Astrocyte (in vitro differentiated cells and primary cell): ENCODE measurements around the gene ZNF557.

ENCODE experiments used
- CTCF ChIP-seq: IDR thresholded peaks from 2 replicates; pipeline ENCODE4 v1.5.1; 2011; ENCODE audit warnings: low read depth, mild to moderate bottlenecking, inconsistent platforms, low read length, moderate library complexity; ENCODE audit not compliant: insufficient read depth
- EZH2 ChIP-seq: IDR thresholded peaks from 2 replicates; pipeline ENCODE4 v1.6.1; 2012; ENCODE audit warnings: mild to moderate bottlenecking, low read length, inconsistent platforms; ENCODE audit not compliant: insufficient read depth

- no peak for TF ChIP-seq EZH2
- no peak for TF ChIP-seq CTCF
Observed at GRCh38 chr19:7072541-7072940, 3.0 kb downstream of the ZNF557 start.
